ENCODE data around the gene NIPAL3.

DNA sequence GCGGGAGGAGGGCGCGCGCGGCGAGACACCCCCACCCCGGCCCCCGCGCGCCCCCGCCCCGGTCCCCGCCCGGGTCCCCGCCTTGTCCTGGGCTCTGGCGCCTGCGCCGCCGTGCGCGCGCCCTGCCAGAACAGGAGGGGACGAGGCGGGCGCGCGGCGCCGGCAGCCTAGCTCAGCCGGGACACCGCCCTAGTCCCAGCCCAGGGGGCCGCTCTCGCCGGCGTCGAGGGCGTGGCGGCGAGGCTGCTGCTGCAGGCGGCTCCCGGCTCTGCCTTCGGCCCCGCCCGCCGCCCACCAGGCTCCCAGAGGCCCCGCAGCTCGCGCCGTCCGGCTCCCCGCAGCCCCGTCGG, 87.1 kb downstream of the NIPAL3 start, which contains the start of gene RCAN3:
- TF ChIP-seq POLR2AphosphoS5 (IDR thresholded peaks at IDR 0.05) (no peak), EP300 (IDR thresholded peaks at IDR 0.05) (no peak), POLR2A (IDR thresholded peaks at IDR 0.05) (no peak)
- TF ChIP-seq, protein P1, sequence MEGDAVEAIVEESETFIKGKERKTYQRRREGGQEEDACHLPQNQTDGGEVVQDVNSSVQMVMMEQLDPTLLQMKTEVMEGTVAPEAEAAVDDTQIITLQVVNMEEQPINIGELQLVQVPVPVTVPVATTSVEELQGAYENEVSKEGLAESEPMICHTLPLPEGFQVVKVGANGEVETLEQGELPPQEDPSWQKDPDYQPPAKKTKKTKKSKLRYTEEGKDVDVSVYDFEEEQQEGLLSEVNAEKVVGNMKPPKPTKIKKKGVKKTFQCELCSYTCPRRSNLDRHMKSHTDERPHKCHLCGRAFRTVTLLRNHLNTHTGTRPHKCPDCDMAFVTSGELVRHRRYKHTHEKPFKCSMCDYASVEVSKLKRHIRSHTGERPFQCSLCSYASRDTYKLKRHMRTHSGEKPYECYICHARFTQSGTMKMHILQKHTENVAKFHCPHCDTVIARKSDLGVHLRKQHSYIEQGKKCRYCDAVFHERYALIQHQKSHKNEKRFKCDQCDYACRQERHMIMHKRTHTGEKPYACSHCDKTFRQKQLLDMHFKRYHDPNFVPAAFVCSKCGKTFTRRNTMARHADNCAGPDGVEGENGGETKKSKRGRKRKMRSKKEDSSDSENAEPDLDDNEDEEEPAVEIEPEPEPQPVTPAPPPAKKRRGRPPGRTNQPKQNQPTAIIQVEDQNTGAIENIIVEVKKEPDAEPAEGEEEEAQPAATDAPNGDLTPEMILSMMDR (IDR thresholded peaks at IDR 0.05) = no peak

Data from gastroesophageal sphincter (tissue), 3 donors.